Hematopoietic multipotent progenitor cell (in vitro differentiated cells): Measurements from ENCODE around the gene KCNH8. TPM values are rescaled to one million over a fixed set of nuclear protein-coding genes. Genes with fewer than 3 reads are reported as not detected.
A peak's percentile ranks its signal among the peaks of the same experiment; 100 is the strongest.

Experiments used
- DNase-seq, 3 donors: peaks; one replicate each; pipeline ENCODE4 v3.0.0-alpha.2; 2011 to 2015; ENCODE audit warnings: low read depth in 2 of 3, low spot score in 2 of 3
- total RNA-seq: library from RNA; depleted of rRNA; stranded (reverse); fragments of >200 nt; gene quantifications from one replicate; pipeline ENCODE4 v1.2.3, GENCODE V29; 2012

The KCNH8 gene
- total RNA-seq, 1 donor: 0.54 TPM

- DNase-seq: no peak
These were observed 319.5 kb downstream of the KCNH8 start for GRCh38 chr3:19467761-19468160.

- DNase-seq: no peak
These were observed 322.8 kb downstream of the KCNH8 start for GRCh38 chr3:19471138-19471537.

DNA sequence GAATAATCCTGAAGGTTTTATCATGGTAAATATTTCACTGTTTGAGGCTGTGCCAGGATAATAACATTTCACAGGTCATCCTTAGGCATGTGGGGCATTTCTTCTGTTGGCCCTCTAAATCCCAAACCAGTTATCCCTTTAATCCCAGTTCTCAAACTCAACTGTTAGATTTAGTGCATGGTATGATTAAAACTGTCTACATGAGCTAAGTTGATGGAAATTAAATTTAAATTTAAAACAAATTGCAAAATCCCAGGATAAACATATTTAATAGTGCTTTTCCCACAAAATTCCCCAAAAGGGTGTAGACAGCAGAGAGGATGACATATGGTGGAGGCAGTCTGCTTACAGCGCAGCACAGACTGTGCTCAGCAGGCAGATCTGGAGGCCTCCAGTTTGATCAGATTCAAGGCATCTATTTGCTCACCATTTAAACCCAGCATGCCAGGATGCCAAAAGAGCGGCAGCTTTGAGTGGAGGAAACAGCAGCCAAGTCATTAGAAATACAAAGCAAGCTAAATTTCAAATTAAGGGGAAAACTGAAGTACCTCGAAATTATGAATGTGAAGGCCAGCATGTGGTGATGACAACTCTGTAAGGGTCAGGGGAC, 325.8 kb downstream of the KCNH8 start:
- DNase-seq: no peak

GRCh38 chr3:19476281-19476680, 328.0 kb downstream of the KCNH8 start:
- no peak for DNase-seq

- no peak for DNase-seq
These were observed 337.0 kb downstream of the KCNH8 start for GRCh38 chr3:19485267-19485666.

GRCh38 chr3:19487386-19487785, 339.1 kb downstream of the KCNH8 start:
- DNase-seq: no peak

DNA sequence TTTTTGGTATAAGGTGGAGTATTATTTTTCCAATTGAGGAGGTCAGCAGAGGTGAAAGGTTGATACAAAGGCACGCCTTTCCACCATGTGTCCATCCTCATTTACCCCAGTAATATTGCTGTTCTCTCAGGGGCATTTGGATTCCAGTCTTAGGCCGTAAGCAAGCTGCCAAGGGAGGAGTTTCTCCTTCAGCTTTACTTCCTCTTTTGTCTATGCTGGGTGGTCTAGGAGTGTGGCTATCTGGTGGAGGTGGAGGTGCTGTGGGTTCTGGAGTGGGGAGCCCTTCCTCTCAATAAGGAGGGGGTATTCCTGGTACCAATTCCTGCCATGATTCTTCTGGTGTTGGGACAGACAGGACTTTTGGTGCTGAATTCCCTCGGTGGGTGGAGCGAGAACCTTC, 340.6 kb downstream of the KCNH8 start:
- DNase-seq: peak in 1 of 3 donors; percentile 41

DNA sequence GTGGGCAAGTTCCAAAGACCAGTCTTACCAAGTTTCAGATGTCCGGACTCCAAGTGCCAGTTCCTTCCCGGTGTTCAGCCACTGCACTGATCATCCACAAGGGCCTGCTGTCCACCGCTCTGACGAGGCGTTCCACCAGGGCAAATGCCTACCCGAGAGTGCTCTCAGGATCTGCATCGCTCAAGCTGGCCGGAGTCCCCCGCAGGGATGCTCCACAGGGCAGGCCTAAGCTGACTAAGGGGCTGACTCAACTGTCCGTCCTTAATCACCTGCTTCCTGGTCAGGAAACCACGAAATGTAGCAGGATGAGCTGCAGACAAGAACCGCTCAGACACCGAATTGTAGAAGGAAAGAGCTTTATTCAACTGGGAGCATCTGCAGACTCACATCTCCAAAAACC, 341.6 kb downstream of the KCNH8 start:
- no peak for DNase-seq

DNA sequence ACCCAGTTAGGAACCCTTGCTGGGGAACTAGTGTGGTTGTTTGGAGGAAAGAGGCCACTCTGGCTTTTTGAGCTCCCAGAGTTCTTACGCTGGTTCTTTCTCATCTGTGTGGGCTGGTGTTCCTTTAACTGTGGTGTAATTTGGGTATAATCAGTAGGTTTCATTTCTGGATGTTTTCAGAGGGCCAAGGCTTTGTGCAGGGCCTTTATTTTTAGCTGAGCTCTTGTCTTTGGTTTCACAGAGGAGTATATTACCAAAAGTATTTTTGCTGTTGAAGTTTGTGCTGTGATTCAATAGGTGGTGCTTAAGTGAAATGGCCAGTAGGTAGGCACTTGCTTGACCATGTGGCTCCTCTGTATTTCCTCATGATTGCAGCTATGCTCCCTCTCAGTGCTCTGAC, 357.9 kb downstream of the KCNH8 start:
- DNase-seq: no peak

- no peak for DNase-seq
These were observed 374.0 kb downstream of the KCNH8 start for GRCh38 chr3:19522305-19522704.

GRCh38 chr3:19526071-19526470, 377.8 kb downstream of the KCNH8 start:
- DNase-seq: no peak

GRCh38 chr3:19527746-19528145, 379.4 kb downstream of the KCNH8 start:
- DNase-seq: no peak

DNA sequence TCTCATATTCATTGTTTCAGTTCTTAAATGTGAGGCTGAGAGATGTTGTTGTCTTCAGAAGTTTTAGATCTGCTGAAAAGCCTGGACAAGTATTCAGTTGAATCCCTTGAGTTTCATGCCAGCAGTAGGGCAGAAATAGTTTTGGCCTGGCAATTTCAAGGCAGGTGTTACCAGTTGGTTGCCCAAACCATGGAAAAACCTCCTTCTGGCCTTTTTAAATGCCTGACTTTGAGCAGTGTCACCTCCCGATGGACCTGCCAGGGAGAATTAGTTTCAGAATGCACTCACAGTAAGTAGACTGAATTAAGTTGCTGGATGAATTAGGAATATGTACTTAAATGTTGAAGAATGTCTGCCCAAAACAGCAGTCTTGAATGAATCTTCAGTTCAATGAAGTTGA, 383.1 kb downstream of the KCNH8 start:
- no peak for DNase-seq

GRCh38 chr3:19539518-19540392, 391.4 kb downstream of the KCNH8 start:
- DNase-seq: peak in 1 of 3 donors; percentile 48

GRCh38 chr3:19540464-19540863, 392.2 kb downstream of the KCNH8 start:
- DNase-seq: no peak

DNA sequence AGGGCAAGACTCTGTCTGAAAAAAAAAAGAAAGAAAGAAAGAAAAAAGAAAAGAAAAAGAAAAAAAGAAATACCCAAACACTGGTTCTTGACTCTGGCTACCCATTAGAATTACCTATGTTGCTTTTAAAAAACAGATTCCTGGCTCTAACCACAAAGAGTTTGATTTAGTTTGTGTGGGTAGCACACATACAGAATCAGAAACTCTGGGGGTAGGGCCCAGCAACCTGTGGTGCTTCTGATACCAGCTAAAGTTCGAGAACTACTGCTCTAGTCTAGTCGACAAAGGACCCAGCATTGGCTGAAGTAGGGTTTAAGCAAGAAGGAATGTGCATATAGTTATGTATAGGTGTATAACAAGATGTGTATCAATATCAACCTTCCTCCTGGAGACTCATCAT, 393.0 kb downstream of the KCNH8 start:
- DNase-seq: no peak

GRCh38 chr3:19543212-19543841, 395.0 kb downstream of the KCNH8 start:
- peak in 2 of 3 donors; percentile 15 to 38 for DNase-seq

GRCh38 chr3:19547665-19548464, 399.6 kb downstream of the KCNH8 start:
- no peak for DNase-seq

- DNase-seq: no peak
These were observed 411.6 kb downstream of the KCNH8 start for GRCh38 chr3:19559724-19560442.

DNA sequence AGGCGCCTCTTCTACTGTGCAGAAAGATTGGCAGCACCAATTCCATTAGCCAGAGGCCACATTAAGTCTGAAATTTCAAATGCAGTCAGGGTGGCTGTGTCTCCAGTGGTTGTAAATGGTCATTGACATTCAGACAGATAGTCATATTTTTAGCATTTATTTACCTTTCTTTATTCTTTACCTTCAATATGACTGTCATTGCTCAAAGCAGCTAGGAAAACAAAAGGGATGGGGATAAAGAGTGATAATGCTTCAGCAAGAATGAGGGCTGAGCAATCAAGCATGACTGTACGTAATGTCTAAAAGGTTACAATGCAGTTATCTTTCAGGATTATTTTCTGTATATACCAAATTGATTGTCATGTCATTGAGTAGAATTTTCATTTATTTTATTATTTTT, 425.3 kb downstream of the KCNH8 start:
- DNase-seq: no peak
